Left lung (tissue), 10 donors: Measurements from ENCODE around the gene COG5. TPM values are rescaled to one million over a fixed set of nuclear protein-coding genes. Genes with fewer than 3 reads are reported as not detected.

Source experiments
- ATAC-seq: fragments of 200-7000 bp; cut with Tn5 transposase; one replicate; pipeline ENCODE4 v1.9.1; 2020; ENCODE audit warnings: moderate library complexity
- DNase-seq, 4 donors: peaks; one replicate each; pipeline ENCODE4 v3.0.0-alpha.2; 2013 to 2020
- H3K27ac ChIP-seq, 2 donors: fragments of 200-600 bp; sonication (generic) in 1 of 2; one replicate each; pipeline versions ENCODE4 v1.5.0 to v1.8.0; 2020 to 2021
- H3K27me3 ChIP-seq, 2 donors: fragments of 200-600 bp; sonication (generic) in 1 of 2; one replicate each; pipeline versions ENCODE4 v1.5.0 to v1.8.0; 2020 to 2021
- H3K36me3 ChIP-seq, 2 donors: fragments of 200-600 bp; sonication (generic) in 1 of 2; one replicate each; pipeline versions ENCODE4 v1.5.0 to v1.8.0; 2020 to 2021
- H3K4me1 ChIP-seq, 2 donors: fragments of 200-600 bp; one replicate each; pipeline ENCODE4 v1.8.0; 2021
- H3K4me3 ChIP-seq, 2 donors: fragments of 200-600 bp; sonication (generic) in 1 of 2; one replicate each; pipeline versions ENCODE4 v1.5.0 to v1.8.0; 2020 to 2021; ENCODE audit warnings: mild to moderate bottlenecking in 1 of 2
- H3K9me3 ChIP-seq, 2 donors: fragments of 200-600 bp; sonication (generic) in 1 of 2; one replicate each; pipeline versions ENCODE4 v1.5.0 to v1.8.0; 2020 to 2021
- CTCF ChIP-seq, 2 donors: fragments of 200-600 bp; sonication (generic) in 1 of 2; IDR thresholded peaks; one replicate each; pipeline versions ENCODE4 v1.5.0 to v1.8.0; 2021; ENCODE audit warnings: antibody characterized with exemption in 2 of 2
- intact Hi-C, 2 donors: fragments of 100-400 bp; cut with DNase I; formaldehyde crosslinking; loops; one replicate each; pipeline versions ENCODE4 v1.11.2 to v1.14.2; 2022
- polyA plus RNA-seq, 6 donors: library from polyadenylated mRNA; unstranded; fragments of 120-200 nt; gene quantifications; one replicate each; pipeline ENCODE4 v1.2.1, GENCODE V29; 2013; ENCODE audit not compliant: insufficient read length in 6 of 6
- total RNA-seq, 2 donors: library from RNA; stranded (reverse); fragmentation: NEBNext Ultra II Directional; extraction: Animal tissue kit (Norgen Biotek cat#: 25700); gene quantifications; one replicate each; pipeline ENCODE4 v1.2.1, GENCODE V29; 2021
- donor health status: DM: no; HTN: yes; CAD: no.
- donor health status: DM: no; HTN: no; CAD: no.

COG5 gene
- total and polyA plus RNA-seq, 8 donors, result 26.9 to 42.6 (median 33.4) TPM

- ATAC-seq (no peak), DNase-seq (no peak)
- intact Hi-C loops, result no loop called here
- Histone ChIP-seq H3K27ac (no peak overlapping the region), H3K4me1 (no peaks in the 10 kb centered on the region), H3K27me3 (no peaks in the 10 kb centered on the region), H3K9me3 (no peaks in the 10 kb centered on the region), H3K4me3 (no peak overlapping the region), H3K36me3 (peaks cover 0 to 13% of the 10 kb centered on the region in 2 donors)
- no peak for TF ChIP-seq CTCF (IDR thresholded peaks at IDR 0.05)
Measured at GRCh38 chr7:107291434-107291833, 272.3 kb downstream of the COG5 start.

GRCh38 chr7:107286751-107287621 is 276.7 kb downstream of the COG5 start:
- peaks cover 0 to 10% of the 10 kb centered on the region in 2 donors for H3K36me3 ChIP-seq
- TF ChIP-seq CTCF (IDR thresholded peaks at IDR 0.05), result no peak
- H3K27ac ChIP-seq, result no peak overlapping the region
- H3K27me3 ChIP-seq, result no peaks in the 10 kb centered on the region
- H3K4me1 ChIP-seq, result no peaks in the 10 kb centered on the region
- no peak overlapping the region for H3K4me3 ChIP-seq
- DNase-seq, result no peak
- intact Hi-C loops, result no loop called here
- ATAC-seq, result no peak
- no peaks in the 10 kb centered on the region for H3K9me3 ChIP-seq

GRCh38 chr7:107284911-107285479 is 278.7 kb downstream of the COG5 start:
- Histone ChIP-seq H3K4me1 (no peaks in the 10 kb centered on the region), H3K36me3 (peaks cover 0 to 8% of the 10 kb centered on the region in 2 donors), H3K27me3 (no peaks in the 10 kb centered on the region), H3K9me3 (no peaks in the 10 kb centered on the region), H3K27ac (no peak overlapping the region), H3K4me3 (no peak overlapping the region)
- ATAC-seq (no peak), DNase-seq (no peak)
- TF ChIP-seq CTCF (IDR thresholded peaks at IDR 0.05), result no peak
- intact Hi-C loops, result no loop called here

GRCh38 chr7:107277331-107277730 is 286.4 kb downstream of the COG5 start:
- no peak overlapping the region for H3K4me3 ChIP-seq
- H3K27me3 ChIP-seq, result no peaks in the 10 kb centered on the region
- DNase-seq, result no peak
- TF ChIP-seq CTCF (IDR thresholded peaks at IDR 0.05), result no peak
- no peak overlapping the region for H3K27ac ChIP-seq
- intact Hi-C loops, result no loop called here
- ATAC-seq, result no peak
- peaks cover 0 to 10% of the 10 kb centered on the region in 2 donors for H3K36me3 ChIP-seq
- no peaks in the 10 kb centered on the region for H3K9me3 ChIP-seq
- no peaks in the 10 kb centered on the region for H3K4me1 ChIP-seq

GRCh38 chr7:107276220-107276827 is 287.4 kb downstream of the COG5 start:
- Histone ChIP-seq H3K27ac (no peak overlapping the region), H3K36me3 (peaks cover 0 to 8% of the 10 kb centered on the region in 2 donors), H3K9me3 (no peaks in the 10 kb centered on the region), H3K4me1 (no peaks in the 10 kb centered on the region), H3K4me3 (no peak overlapping the region), H3K27me3 (no peaks in the 10 kb centered on the region)
- no peak for TF ChIP-seq CTCF (IDR thresholded peaks at IDR 0.05)
- intact Hi-C loops, result no loop called here
- DNase-seq (no peak), ATAC-seq (no peak)
